SK-N-SH treated with all-trans-retinoic acid at 6 μM for 48 hours (cell line): ENCODE measurements around the gene SUPT3H.

Experiments
- ATAC-seq: fragments of 200-7000 bp; cut with Tn5 transposase; 3 replicates; pipeline ENCODE4 v1.9.1; 2020; ENCODE audit warnings: mild to moderate bottlenecking, moderate library complexity
- ARNTL ChIP-seq: fragments of 450-650 bp; formaldehyde crosslinking; IDR thresholded peaks from 2 replicates; pipeline ENCODE4 v1.5.0; 2020; ENCODE audit warnings: low read depth, mild to moderate bottlenecking, moderate library complexity, borderline replicate concordance
- GLIS3 ChIP-seq: fragments of 250-450 bp; sonication (Bioruptor Pico); IDR thresholded peaks from 2 replicates; pipeline ENCODE4 v1.5.0; 2020; ENCODE audit warnings: mild to moderate bottlenecking, moderate library complexity
- ISL1 ChIP-seq: fragments of 250-450 bp; sonication (Bioruptor Pico); IDR thresholded peaks from 2 replicates; pipeline ENCODE4 v2.1.2; 2022; ENCODE audit warnings: mild to moderate bottlenecking, moderate library complexity
- OSR1 ChIP-seq: fragments of 250-450 bp; sonication (Bioruptor Pico); IDR thresholded peaks from 2 replicates; pipeline ENCODE4 v1.8.0; 2022; ENCODE audit warnings: moderate library complexity, mild to moderate bottlenecking, inconsistent platforms
- PPARA ChIP-seq: fragments of 250-450 bp; sonication (Bioruptor Pico); IDR thresholded peaks from 2 replicates; pipeline ENCODE4 v1.5.0; 2020; ENCODE audit warnings: mild to moderate bottlenecking, borderline replicate concordance
- RARB ChIP-seq: fragments of 250-450 bp; sonication (Bioruptor Pico); IDR thresholded peaks from 2 replicates; pipeline ENCODE4 v1.8.0; 2021; ENCODE audit warnings: mild to moderate bottlenecking, moderate library complexity
- SNAI2 ChIP-seq: fragments of 250-450 bp; sonication (Bioruptor Pico); IDR thresholded peaks from 2 replicates; pipeline ENCODE4 v1.5.0; 2020; ENCODE audit warnings: mild to moderate bottlenecking, moderate library complexity
- ZFP30 ChIP-seq: fragments of 450-650 bp; formaldehyde crosslinking; IDR thresholded peaks from 2 replicates; pipeline ENCODE4 v1.5.0; 2022; ENCODE audit warnings: mild to moderate bottlenecking, moderate library complexity
- ZNF8 ChIP-seq: fragments of 450-650 bp; formaldehyde crosslinking; IDR thresholded peaks from 2 replicates; pipeline ENCODE4 v1.5.0; 2020; ENCODE audit warnings: mild to moderate bottlenecking, moderate library complexity
- TF ChIP-seq, protein P1 (sequence below): fragments of 250-450 bp; sonication (Bioruptor Pico); IDR thresholded peaks from 2 replicates; pipeline ENCODE4 v1.5.0; 2020; ENCODE audit warnings: mild to moderate bottlenecking, moderate library complexity
- TF ChIP-seq, protein P2 (sequence below): fragments of 250-450 bp; sonication (Bioruptor Pico); IDR thresholded peaks from 2 replicates; pipeline ENCODE4 v1.5.1; 2021; ENCODE audit warnings: mild to moderate bottlenecking, moderate library complexity
- TF ChIP-seq, protein P3 (sequence below): fragments of 250-450 bp; sonication (Bioruptor Pico); IDR thresholded peaks from 2 replicates; pipeline ENCODE4 v1.8.0; 2021; ENCODE audit warnings: low read depth, mild to moderate bottlenecking, moderate library complexity, borderline replicate concordance
- TF ChIP-seq, protein P4 (sequence below): fragments of 250-450 bp; sonication (Bioruptor Pico); IDR thresholded peaks from 2 replicates; pipeline ENCODE4 v1.5.1; 2020; ENCODE audit warnings: low read depth, mild to moderate bottlenecking, moderate library complexity
- TF ChIP-seq, protein P5 (sequence below): fragments of 250-450 bp; sonication (Bioruptor Pico); IDR thresholded peaks from 2 replicates; pipeline ENCODE4 v1.8.0; 2020; ENCODE audit warnings: mild to moderate bottlenecking, moderate library complexity, borderline replicate concordance

Gene SUPT3H

DNA sequence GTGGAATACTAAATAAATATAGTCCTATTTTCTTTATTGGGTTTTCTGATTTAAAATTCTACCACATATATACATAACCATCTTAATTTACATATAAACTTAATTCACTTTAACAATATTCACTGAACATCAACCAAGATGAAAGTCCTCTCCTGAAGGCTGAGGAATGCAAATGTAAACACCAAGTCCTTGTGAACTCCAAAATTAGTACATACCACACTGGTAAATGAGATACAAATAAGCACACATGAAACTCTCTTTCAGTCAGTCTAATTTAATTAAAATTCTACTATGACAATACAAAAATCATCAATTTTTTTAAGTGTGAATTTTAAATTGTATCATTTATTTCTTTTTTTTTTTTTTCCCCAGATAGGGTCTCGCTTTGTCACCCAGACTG, 254.7 kb downstream of the SUPT3H start (continued):
- TF ChIP-seq, protein P1, sequence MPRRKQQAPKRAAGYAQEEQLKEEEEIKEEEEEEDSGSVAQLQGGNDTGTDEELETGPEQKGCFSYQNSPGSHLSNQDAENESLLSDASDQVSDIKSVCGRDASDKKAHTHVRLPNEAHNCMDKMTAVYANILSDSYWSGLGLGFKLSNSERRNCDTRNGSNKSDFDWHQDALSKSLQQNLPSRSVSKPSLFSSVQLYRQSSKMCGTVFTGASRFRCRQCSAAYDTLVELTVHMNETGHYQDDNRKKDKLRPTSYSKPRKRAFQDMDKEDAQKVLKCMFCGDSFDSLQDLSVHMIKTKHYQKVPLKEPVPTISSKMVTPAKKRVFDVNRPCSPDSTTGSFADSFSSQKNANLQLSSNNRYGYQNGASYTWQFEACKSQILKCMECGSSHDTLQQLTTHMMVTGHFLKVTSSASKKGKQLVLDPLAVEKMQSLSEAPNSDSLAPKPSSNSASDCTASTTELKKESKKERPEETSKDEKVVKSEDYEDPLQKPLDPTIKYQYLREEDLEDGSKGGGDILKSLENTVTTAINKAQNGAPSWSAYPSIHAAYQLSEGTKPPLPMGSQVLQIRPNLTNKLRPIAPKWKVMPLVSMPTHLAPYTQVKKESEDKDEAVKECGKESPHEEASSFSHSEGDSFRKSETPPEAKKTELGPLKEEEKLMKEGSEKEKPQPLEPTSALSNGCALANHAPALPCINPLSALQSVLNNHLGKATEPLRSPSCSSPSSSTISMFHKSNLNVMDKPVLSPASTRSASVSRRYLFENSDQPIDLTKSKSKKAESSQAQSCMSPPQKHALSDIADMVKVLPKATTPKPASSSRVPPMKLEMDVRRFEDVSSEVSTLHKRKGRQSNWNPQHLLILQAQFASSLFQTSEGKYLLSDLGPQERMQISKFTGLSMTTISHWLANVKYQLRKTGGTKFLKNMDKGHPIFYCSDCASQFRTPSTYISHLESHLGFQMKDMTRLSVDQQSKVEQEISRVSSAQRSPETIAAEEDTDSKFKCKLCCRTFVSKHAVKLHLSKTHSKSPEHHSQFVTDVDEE (CRISPR knock-in tag): no peak
- TF ChIP-seq GLIS3 (CRISPR knock-in tag) (no peak), SNAI2 (CRISPR knock-in tag) (no peak), PPARA (CRISPR knock-in tag) (no peak), ARNTL (CRISPR knock-in tag) (no peak), ZFP30 (CRISPR knock-in tag) (no peak)
- TF ChIP-seq, protein P2, sequence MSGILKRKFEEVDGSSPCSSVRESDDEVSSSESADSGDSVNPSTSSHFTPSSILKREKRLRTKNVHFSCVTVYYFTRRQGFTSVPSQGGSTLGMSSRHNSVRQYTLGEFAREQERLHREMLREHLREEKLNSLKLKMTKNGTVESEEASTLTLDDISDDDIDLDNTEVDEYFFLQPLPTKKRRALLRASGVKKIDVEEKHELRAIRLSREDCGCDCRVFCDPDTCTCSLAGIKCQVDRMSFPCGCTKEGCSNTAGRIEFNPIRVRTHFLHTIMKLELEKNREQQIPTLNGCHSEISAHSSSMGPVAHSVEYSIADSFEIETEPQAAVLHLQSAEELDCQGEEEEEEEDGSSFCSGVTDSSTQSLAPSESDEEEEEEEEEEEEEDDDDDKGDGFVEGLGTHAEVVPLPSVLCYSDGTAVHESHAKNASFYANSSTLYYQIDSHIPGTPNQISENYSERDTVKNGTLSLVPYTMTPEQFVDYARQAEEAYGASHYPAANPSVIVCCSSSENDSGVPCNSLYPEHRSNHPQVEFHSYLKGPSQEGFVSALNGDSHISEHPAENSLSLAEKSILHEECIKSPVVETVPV: no peak

DNA sequence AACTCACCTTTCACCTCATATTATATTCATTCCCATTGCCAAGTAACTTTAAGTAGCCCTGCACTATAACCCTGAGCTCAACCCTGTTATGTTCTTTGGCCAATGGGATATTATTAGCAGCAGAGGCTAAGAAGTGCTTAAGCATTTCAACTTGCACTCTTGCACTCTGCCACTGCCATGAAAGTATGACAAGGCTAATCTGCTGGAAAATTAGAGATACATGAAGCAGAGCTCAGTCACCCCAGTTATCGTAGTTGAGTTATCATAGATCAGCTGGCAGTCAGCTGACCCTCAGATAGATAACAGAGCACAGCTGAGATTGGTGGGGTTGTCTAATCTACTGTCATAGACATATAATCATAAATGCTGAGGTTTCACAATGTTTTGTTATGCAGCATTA, 259.0 kb downstream of the SUPT3H start:
- ATAC-seq: no peak

DNA sequence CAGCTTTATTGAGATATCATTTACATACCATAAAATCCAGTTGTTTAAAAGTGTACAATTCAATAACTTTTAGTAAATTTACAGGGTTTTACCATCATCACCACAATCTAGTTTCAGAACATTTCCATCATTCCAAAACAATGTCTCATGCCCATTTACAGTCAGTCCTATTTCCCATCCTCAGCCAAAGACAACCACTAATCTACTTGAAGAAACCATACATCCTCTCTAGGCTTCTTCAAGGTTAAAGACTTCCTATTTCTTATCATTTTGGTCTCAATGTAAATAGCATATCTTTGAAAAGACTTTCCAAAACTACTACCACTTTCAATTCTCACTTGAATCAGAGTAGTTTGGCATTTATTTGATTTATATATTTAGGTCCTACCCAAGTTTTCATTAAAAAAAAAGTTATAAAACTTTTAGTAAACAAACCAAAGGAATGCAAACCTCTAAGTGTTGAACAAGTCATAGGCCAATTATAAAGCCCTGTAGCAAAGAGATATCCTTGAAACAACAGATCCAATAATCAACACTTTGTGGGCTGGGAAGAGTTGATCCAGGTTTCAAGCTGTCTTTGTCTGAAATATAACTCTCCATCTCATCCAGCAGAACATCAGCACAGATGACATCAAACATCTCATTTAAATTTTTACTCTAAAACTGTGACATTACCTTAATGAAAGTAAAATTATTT, 260.9 kb downstream of the SUPT3H start:
- ATAC-seq: peak; percentile 81
- no peak for TF ChIP-seq GLIS3 (CRISPR knock-in tag)
- TF ChIP-seq ISL1 (CRISPR knock-in tag): peak; percentile 62
- TF ChIP-seq, all 23 proteins: peak for 1

More for the DNA sequence above, 259.0 kb downstream of the SUPT3H start:
- TF ChIP-seq ZNF8 (CRISPR knock-in tag): no peak
- TF ChIP-seq SNAI2 (CRISPR knock-in tag): no peak
- no peak for TF ChIP-seq RARB (CRISPR knock-in tag)
- TF ChIP-seq OSR1 (CRISPR knock-in tag): no peak
- TF ChIP-seq, all 23 proteins: peak for 0

DNA sequence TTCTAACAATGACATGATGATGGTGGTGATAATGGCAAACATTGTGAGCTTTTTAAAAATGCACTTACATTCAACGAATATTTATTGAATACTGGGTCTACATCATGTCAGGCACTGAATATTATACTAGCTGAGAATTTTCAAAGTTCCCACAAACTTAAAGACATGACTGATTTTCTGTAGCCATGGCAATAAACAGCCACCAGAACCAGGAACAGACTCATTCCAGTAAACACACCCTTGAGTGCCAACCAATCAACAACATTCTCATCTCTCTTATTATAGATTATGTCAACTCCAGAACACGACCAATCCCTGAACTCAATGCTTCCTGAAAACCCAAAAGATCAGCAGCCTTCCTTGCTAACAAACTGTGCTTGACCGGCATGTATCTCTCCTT, 262.0 kb downstream of the SUPT3H start:
- TF ChIP-seq, protein P3, sequence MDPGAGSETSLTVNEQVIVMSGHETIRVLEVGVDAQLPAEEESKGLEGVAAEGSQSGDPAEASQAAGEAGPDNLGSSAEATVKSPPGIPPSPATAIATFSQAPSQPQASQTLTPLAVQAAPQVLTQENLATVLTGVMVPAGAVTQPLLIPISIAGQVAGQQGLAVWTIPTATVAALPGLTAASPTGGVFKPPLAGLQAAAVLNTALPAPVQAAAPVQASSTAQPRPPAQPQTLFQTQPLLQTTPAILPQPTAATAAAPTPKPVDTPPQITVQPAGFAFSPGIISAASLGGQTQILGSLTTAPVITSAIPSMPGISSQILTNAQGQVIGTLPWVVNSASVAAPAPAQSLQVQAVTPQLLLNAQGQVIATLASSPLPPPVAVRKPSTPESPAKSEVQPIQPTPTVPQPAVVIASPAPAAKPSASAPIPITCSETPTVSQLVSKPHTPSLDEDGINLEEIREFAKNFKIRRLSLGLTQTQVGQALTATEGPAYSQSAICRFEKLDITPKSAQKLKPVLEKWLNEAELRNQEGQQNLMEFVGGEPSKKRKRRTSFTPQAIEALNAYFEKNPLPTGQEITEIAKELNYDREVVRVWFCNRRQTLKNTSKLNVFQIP (CRISPR knock-in tag): no peak
- TF ChIP-seq, protein P4, sequence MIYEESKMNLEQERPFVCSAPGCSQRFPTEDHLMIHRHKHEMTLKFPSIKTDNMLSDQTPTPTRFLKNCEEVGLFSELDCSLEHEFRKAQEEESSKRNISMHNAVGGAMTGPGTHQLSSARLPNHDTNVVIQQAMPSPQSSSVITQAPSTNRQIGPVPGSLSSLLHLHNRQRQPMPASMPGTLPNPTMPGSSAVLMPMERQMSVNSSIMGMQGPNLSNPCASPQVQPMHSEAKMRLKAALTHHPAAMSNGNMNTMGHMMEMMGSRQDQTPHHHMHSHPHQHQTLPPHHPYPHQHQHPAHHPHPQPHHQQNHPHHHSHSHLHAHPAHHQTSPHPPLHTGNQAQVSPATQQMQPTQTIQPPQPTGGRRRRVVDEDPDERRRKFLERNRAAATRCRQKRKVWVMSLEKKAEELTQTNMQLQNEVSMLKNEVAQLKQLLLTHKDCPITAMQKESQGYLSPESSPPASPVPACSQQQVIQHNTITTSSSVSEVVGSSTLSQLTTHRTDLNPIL (CRISPR knock-in tag): no peak
- TF ChIP-seq, protein P2: no peak
- TF ChIP-seq OSR1 (CRISPR knock-in tag): no peak
- TF ChIP-seq, protein P5, sequence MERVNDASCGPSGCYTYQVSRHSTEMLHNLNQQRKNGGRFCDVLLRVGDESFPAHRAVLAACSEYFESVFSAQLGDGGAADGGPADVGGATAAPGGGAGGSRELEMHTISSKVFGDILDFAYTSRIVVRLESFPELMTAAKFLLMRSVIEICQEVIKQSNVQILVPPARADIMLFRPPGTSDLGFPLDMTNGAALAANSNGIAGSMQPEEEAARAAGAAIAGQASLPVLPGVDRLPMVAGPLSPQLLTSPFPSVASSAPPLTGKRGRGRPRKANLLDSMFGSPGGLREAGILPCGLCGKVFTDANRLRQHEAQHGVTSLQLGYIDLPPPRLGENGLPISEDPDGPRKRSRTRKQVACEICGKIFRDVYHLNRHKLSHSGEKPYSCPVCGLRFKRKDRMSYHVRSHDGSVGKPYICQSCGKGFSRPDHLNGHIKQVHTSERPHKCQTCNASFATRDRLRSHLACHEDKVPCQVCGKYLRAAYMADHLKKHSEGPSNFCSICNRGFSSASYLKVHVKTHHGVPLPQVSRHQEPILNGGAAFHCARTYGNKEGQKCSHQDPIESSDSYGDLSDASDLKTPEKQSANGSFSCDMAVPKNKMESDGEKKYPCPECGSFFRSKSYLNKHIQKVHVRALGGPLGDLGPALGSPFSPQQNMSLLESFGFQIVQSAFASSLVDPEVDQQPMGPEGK: no peak

More for the DNA sequence above, 262.0 kb downstream of the SUPT3H start:
- peak; percentile 50; the same call in 2 of the 3 replicates for ATAC-seq
